Body of pancreas (tissue), 4 donors: ENCODE measurements around the gene MSI2.

ENCODE experiments used
- POLR2A ChIP-seq, 3 donors: fragments of 450-650 bp; IDR thresholded peaks; one replicate each; pipeline ENCODE4 v1.6.1; 2016; ENCODE audit warnings: antibody characterized with exemption in 3 of 3, mild to moderate bottlenecking in 2 of 3
- TF ChIP-seq, protein P1 (sequence below), 7 experiments: fragments of 450-650 bp in 4 of 7; fragments of 200-600 bp in 3 of 7; sonication (generic) in 3 of 7; IDR thresholded peaks; one replicate each; pipeline ENCODE4 v1.5.1; 2016 to 2019; ENCODE audit warnings: antibody characterized with exemption in 7 of 7

GRCh38 chr17:57404073-57404472, 147.8 kb downstream of the MSI2 start:
- TF ChIP-seq POLR2A (IDR thresholded peaks at IDR 0.05): no peak
- TF ChIP-seq, protein P1, sequence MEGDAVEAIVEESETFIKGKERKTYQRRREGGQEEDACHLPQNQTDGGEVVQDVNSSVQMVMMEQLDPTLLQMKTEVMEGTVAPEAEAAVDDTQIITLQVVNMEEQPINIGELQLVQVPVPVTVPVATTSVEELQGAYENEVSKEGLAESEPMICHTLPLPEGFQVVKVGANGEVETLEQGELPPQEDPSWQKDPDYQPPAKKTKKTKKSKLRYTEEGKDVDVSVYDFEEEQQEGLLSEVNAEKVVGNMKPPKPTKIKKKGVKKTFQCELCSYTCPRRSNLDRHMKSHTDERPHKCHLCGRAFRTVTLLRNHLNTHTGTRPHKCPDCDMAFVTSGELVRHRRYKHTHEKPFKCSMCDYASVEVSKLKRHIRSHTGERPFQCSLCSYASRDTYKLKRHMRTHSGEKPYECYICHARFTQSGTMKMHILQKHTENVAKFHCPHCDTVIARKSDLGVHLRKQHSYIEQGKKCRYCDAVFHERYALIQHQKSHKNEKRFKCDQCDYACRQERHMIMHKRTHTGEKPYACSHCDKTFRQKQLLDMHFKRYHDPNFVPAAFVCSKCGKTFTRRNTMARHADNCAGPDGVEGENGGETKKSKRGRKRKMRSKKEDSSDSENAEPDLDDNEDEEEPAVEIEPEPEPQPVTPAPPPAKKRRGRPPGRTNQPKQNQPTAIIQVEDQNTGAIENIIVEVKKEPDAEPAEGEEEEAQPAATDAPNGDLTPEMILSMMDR (IDR thresholded peaks at IDR 0.05): no peak
